Glomerular visceral epithelial cell (primary cell): ENCODE results near the gene CYP46A1.

Experiments used
- DNase-seq: peaks from one replicate; pipeline ENCODE4 v3.0.0-alpha.2; 2016; ENCODE audit errors: extremely low spot score

The CYP46A1 gene

DNA sequence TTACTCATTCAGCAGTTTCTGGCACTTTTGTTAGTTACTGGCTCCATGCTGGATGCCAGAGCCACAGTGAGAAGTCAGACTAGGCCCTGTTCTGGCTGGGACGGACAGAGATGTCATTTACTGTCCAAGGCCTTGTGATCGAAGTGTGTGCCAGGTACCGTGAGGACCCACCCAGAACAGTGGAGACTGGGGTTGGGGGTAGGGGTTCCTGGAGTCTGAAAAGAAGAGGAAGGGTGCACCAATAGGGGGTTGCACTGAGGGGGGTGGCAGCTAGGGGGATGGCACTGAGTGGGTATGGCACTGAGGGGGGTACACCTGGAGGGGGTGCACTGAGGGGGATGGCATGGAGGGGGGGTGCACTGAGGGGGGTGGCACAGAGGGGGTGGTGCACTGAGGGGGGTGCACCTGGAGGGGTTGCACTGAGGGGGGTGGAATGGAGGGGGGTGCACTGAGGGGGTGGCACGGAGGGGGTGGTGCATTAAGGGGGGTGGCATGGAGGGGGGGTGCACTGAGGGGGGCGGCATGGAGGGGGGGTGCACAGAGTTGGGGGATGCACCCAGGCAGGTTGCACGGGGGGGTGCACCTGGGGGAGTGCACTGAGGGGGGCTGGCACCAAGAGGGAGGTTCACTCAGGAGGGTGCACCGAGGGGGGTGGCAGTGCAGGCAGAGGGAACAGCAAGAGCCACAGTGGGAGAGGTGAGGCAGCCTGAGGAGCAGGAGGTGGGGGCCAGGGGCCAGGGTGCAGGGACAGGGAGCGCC, 10.6 kb upstream of the CYP46A1 start:
- DNase-seq = no peak

DNA sequence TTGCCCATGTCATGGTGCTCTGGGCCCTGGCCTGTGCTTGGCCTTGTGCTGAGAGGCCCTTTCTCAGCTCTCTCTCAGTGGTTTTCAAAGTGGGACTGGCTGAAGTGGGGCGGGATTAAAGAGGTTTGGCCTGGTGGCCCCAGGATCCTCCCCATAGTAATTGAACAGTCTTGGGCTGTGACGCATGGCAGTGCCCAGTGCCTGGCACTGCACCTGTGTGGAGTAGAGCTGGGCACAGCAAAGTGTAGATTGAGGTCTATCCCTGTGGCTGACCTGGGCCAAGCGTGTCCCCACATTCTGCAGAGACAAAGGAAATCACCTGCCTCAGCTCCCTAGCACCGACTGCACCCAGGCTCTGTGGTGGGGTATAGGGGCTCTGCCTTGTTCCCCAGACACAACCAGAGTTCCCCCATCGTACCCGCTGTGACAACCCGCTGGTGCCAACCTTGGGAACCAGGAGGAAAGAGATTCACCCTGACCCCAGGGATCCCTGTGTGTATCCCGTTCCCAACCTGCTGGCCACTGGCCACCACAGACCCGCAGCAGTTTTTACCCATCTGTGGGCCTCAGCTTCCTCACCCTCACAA, 9.9 kb upstream of the CYP46A1 start:
- no peak for DNase-seq

DNA sequence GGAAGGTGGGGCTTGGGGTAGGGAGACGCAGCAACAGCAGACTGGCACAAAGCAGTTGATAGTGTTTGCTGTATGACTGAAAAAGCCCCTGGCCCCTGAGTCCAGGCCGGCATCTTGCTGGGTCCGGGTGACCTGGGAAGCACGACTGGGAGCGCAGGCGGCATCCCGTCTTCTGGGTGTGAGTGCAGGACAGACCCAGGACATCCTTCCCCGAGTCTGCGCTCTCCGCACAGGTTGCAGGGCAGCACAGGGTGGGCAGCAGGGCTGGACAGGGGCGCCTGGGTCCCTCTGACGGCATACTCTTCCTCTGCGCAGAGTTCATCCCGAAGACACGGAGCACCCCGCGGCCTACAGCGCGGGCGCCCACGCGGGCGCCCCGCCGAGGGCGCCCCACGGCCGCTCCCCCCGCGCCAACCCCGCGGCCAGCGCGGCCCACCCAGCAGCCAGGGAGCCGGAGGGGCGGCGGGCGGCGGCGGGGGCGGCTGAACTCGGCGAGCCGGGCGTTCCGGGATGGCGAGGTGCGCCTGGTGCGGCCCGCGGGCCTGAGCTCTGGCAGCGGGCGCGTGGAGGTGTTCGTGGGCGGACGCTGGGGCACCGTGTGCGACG, 9.2 kb upstream of the CYP46A1 start:
- no peak for DNase-seq

DNA sequence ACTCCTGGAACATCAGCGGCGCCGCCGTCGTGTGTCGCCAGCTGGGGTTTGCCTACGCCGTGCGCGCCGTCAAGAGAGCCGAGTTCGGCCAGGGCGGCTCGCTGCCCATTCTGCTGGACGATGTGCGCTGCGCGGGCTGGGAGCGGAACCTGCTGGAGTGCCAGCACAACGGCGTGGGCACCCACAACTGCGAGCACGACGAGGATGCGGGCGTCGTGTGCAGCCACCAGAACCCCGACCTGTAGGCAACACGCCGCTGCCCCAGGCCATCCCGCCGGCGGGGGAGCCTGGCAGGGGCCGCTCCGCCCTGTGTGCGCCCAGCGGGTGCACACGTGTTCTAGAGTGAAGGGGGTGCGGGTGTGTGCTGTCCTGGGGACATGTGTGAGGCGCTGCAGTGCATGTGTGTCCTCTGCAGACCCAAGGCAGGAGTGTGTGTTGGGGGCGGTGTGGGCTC, 8.7 kb upstream of the CYP46A1 start:
- DNase-seq = no peak

DNA sequence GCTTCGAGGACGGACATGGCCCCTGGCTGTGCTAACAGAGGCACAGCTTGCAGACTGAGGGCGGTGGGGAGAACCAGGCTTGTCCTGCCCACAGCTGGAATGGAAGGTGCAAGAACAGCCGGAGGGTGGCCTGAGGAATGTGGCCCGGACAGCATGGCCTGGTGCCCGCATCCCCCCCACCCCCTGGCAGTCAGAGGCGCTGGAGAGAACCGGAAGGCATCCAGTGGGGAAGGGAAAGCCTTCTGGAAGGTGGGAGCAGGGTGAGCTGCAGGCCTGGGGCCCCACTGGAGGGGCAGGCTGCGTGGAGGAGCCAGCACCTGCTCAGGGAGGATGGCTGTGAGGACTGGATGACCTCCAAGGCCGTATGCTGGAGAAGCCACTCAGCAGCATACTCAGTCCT, 8.1 kb upstream of the CYP46A1 start:
- no peak for DNase-seq

DNA sequence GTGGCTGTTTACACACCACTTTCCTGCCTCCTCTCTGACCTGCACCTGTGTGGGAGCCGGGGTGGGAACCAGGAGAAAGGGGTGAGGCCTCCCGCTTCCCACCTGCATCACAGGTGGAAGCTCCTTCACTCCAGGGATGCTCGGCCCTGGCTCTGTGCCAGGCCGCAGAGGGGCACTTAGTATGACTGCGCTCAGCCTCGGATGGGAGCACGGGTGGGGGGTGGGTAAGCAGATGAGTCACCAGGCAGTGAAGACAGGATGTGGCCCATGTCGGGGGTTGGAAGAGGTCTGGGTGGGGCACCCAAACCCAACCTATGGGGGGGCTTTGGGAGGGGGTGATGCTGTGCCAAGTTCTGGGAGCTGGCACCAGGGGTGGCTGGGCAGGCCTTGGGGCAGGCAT, 7.4 kb upstream of the CYP46A1 start:
- peak; percentile 20 for DNase-seq

DNA sequence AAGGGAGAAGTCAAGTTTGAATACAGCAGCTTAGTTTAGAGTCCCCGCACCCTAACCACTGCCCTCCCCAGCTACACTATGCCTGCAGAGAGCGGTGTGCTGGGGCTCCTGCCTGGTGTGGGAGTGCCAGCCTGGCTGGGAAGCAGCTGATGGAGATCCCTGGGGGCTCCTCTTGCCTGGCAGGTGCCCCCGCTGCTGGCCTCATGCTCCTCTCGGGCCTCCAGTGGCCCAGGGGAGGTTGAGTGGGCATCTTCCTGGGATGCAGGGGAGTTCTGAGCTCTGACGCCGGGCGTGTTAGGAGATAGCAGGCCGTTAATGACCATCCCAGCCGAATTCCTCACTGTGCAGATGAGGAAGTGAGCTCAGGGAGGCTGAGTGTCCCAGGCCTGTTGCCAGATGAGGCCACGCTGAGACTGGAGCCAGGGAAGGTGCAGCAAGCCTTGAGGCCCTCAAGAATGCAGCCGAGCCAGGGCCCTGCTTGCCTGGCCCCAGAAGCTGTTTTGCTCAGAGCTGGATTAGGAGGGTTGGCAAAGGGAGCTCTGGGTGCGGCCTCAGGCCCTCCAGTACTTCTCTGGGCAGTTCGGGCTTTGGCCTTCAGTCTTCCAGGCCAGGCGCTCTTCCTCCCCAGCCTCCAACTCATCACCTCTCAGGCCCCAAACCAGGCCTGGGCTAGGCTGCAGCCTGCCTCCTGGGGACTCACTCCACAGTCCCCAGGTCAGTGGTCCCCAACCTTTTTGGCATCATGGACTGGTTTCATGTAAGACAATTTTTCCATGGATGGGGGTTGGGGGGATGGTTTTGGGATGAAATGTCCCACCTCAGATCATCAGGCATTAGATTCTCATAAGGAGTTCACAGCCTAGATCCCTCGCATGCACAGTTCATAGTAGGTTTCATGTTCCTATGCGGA, 6.6 kb upstream of the CYP46A1 start:
- DNase-seq = no peak

DNA sequence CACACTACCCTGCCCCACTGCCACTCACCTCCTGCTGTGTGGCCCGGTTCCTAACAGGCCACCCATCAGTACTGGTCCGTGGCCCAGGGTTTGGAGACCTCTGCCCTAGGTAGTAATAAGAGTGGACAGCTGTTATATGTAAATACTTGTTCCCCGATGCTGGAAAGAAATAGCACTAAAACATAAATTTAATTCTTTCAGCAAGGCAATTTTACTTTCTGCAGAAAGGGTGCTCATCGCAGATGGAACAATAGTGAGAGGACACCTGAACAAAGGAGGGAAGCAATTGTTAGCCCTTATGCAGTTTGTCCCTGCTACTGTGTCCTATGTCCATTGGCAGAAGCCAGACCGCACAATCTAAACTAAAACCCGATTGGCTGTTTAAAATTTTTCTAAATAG, 5.9 kb upstream of the CYP46A1 start:
- no peak for DNase-seq

DNA sequence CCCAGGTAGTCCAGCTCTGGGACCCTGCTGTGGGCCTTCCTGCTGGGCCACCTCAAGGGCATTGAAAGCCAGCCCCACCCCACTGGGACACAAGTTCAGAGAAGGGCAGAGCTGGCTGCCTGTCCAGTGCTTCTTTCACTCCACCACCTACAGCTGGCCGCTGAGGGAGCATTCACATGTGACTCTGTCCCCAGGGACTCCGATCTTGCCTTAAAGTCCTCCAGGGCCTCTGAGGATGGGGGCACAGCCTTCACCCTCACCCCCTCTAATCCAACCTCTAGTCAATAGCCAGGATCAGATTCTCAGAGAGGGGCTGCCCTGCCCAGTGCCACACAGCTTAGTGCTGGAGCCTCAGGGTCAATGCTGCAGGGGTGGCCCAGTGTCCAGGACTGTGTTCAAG, 5.0 kb upstream of the CYP46A1 start:
- DNase-seq = no peak

DNA sequence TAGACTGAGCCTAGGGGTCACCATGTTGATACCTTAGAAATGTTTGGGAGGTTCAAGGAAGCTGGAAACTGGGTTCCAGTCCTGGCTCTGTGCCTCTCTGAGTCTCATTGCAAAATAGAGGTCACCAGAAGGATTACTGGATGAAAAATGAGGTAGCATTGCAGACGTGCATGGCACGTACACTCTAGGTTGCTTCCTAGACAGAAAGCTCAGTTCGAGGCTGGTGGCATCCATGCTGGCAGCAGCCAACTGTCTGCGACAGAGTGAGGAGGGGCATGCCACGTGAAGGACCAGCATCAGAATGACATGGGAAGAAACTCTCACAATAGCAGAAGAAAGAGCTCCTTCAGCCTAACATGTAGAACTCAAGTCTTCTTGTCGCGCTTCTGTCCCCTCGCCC, 4.6 kb upstream of the CYP46A1 start:
- DNase-seq = no peak

DNA sequence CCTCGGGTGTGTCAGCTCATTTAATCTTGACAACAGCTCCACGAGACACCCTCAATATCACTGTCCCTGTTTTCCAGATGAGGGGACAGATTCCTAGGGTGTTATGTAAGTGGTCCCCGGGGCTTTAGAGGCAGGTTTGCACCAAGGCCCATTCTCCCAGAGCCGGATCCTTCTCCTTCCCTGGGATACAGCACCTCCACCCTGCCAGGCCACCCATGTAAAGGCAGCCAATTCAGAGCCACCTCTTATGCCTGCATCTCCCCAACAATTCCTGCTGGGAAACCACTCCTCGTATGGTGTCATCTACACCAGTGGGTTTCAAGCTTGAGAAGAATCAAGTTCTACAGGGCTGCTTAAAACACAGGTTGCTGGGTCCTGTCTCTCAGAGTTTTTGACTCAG, 4.1 kb upstream of the CYP46A1 start:
- DNase-seq = no peak

DNA sequence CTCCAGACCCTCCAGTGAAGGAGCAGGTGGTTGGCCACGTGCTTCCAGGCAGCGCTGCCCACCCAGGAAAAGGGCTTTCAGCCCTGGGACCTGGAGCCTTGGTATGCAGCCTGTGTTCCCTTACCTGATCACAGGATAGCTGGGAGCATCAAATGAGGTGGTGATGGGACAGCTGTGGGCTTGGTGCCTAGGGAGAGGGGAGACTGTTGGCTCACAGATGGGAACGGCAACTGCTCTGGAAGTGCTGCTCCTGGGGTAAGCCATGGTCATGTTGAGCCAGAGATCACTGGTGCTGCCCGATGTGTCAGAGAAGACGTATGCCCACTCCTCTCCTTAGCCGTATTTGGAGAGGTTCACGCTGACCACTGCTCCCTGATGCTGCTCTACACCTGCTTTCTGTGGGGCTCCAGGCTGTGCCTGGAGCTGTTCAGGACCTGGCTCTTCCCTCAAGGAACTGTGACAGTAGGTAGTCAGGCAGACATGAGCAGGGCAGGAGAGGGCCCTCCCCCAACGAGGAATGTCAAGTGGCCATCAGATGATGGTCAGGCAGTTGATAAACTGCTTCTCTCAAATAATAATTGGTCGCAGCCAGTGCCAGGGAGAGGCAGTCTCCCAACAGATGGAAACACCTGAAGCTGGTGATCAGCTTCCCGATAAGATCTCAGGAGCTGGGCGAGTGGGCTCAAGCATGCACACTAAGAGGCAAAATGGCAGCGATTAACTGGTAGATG, 2.8 kb upstream of the CYP46A1 start:
- DNase-seq = no peak

DNA sequence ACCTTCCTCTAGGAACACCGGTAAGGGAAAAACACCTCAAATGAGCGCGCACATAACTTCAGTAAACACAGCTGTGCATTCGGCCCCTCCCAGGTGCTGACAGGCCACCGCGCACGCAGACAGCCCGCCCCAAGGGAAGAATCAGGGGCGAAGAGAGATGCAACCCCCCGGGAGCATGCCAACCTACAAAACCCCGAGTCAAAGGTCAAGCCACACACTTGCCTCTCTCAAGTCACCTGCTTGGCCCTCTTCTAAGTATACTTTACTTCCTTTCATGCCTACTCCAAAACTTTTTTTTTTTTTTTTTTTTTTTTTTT, 2.3 kb upstream of the CYP46A1 start:
- DNase-seq = no peak

DNA sequence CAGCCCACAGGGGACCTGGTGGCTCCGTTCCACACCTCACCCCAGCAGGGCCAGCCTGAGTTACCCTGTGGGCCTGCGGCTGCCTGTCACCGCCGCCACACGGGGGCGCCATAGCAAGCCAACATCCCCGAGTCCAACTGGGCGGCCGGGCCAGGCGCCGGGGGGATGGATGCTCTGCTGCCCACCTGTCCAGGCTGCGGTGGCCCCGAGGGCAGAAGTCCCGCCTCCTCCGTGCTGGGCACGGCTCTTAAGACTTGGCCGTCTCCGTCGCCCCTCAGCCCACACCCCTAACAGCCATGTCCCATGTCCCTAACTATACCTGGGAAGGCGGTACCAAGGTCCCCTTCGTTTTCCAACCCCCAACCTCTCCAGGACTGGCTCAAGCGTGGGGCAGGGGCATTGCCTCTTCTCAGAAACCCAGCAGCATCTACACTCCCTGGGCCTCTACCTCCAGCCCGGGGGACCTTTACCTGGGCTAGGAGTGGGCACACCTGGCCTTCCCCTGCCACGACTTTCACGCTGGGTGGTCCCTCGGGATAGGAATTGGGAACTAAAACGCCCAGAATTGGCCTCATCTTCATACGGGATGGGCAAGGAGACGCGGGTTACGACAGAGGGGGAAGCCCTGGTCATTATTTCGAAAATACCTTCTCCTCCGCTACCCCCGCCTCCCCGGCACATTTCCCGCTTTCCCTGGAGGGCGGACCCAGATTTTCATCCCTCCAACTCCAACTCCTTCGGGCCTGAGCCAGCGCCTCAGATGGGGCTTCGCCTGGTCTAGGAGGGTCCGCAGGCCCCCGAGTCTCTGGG, 1.1 kb upstream of the CYP46A1 start:
- peak; percentile 79 for DNase-seq

DNA sequence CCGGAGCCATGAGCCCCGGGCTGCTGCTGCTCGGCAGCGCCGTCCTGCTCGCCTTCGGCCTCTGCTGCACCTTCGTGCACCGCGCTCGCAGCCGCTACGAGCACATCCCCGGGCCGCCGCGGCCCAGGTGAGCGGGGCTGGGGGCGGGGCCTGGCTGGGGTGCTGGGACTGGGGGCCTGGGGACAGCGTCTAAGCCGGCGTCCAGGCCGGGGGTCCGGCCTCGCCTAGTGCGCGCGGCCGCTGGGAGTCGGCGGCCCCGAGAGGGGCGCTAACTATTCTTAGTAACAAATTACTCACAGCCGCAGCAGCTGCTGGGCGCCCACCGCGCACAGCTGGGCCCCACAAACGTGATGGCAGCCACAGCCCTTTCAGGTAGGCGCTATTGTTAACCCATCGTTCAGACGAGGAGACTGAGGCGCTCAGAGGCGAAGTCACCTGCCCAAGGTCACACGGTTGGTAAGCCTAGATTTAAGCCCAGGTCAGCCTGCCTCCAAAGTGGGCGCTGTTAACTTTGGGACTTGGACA, 374 bp downstream of the CYP46A1 start:
- DNase-seq = no peak

DNA sequence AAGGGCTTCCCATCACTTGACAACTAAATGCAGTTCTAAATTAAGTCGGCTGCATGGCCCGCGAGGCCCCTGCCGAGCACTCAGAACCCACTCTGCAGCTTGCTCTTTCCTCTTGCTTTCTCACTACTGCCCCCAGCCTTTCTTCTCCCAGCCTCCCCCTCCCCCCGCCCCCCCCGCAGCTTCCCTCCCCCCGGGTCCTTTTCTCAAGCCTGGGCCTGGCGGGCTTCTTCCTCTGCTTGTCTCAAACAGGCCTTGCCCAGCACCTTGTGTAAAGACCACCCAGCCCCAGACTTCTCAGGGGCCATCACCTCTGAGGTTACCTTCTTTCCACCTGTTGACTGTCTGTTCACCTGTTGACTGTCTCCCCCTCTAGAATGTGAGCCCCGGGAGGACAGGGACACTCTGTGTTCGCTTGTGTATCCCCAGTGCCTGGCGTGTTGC, 1.1 kb downstream of the CYP46A1 start:
- no peak for DNase-seq

DNA sequence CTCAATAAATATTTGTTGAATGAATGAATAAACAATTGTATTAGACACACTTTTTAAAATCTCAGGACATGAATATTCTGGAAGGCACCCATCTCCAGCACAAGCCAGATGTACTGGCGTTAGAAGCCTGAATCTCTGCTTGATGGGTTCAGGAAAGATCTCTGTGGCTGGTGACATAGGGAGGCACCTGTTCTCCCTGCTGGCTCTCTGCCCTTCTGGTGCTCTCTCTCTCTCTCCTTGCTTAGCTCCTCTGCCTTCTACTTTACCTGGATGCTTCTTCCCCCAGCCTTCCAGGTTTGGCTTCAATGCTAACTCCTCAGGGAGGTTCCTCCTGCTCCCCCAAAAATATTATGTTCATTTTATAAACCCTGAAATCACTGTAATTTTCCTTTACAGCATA, 1.5 kb downstream of the CYP46A1 start:
- no peak for DNase-seq

DNA sequence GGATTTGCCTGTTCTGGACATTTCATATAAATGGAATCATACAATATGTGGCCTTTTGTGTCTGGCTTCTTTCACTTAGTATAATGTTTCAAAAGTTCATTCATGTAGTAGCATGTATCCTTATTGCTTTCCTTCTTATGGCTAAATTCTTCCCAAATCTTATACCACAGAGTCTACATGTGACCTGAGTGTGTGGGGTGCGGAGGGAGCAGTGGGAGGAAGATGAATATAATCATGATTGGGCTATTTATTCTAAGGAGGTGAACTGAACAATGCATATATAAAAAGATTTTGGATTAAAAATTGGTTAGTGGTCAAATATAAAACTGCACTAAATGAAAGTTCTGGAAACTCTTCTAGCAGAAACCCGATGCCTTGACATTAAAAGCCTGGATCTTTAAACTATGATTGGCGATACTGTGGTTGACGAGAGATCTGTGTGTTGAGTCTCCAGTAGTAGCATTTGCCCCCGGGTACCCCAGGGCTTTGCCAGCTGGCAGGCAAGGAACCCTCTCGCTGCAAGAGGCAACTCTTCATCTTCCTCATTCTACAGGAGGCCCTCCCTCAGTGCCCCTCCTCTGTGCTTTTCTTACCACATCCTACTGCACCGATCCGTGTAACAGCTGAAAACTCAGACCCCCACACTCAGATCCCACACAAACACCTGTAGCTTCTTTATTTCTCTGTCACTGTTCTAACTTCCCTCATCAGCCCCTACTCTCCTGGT, 2.6 kb downstream of the CYP46A1 start:
- no peak for DNase-seq

DNA sequence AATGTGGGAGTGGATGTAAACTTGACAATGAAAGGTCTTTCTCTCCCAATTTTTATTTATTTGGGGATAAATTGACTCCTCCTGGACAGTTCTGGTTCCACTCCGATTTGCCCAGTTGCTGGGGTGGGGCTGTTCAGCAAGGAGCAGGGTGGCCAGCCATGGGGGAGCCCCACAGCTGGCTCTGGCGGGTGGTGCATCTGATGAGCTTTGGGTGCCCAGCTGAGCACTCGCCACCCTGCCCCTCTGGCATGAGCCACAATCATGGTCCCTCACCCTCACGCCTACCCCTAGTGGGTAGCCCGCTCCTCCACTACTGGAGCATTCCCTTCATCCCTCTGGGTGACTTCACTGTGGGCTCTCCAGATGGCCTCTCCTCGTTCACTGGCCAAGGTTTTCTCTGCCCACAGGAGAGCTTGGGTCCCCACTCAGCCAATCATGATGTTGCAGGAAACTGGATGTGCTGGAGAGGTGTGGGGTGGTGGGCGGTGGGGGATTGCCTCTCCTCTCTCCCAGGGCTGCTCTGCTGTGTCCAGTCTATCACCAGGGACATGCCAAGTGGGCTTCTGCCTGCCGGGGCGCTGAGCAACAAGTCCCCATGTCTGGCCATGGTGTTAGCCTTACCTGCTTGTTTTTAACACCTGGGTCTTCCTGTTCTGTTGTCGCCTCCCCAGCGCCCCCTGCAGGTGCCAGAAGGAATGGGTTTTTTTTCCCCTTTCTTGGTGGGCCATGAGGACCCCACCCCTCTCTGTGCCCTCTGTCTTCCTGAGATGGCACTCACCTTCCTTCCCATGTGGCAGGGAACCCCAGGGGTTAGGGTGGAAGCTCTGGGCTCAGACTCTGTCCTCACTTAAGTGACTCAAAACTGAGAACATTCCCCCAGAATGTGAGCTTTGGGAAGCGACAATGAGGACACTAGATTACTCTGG, 3.4 kb downstream of the CYP46A1 start:
- DNase-seq = no peak
